Erythroblast (primary cell): ENCODE results near the gene PKDCC.
"Not testable (repeated sequence)": the region's sequence is repeated elsewhere in the genome, so short reads cannot be mapped to it uniquely, and the experiment has no call there.

Source experiments
- DNase-seq, 2 experiments: peaks; one replicate each; lab custom pipeline; 2025; lab: John Stamatoyannopoulos, UW
- GATA1 ChIP-seq: IDR thresholded peaks from 2 replicates; pipeline ENCODE4 v1.6.1; 2011; ENCODE audit warnings: low read depth, mild to moderate bottlenecking, control low read depth, low read length, moderate library complexity
- POLR2A ChIP-seq: IDR thresholded peaks from 2 replicates; pipeline ENCODE4 v1.6.1; 2011; ENCODE audit warnings: mild to moderate bottlenecking, low read length

Gene PKDCC

DNA sequence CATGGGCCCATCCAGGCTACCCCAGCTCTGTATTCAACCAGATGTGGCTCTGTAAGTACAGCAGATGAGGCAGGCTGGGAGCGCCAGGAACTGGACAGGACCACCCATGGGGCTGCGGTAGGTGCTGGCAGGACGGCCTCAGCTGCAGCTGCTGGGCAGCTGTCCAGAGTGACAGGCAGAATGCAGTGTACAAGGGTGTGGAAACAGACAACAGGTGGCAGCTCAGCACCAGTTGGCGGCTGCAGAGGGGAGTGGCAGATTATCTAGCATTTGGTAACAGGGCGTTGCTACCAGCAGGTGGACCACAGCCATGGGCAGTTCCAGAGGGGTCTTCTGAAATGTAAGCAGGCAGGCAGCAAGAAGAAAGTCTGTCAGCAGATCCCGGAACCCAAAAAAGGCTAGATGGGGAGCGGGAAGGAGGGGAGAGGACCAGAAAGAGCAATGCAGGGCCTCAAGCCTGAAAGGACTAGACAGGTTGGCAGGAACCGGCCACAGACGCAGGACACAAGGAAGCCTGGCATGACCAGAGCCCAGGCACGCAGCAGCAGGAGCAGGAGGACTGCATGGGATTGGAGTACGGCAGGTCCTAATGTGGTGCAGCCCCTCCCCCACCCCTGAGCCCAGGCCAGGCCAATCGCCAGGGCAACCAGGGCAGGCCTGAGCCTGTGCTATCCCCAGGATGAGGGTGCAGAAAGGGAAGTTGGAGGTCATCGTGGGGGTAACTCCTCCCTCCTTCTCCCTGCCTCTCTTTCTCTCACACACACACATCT is 24.7 kb downstream of the PKDCC start:
- no peak for DNase-seq

DNA sequence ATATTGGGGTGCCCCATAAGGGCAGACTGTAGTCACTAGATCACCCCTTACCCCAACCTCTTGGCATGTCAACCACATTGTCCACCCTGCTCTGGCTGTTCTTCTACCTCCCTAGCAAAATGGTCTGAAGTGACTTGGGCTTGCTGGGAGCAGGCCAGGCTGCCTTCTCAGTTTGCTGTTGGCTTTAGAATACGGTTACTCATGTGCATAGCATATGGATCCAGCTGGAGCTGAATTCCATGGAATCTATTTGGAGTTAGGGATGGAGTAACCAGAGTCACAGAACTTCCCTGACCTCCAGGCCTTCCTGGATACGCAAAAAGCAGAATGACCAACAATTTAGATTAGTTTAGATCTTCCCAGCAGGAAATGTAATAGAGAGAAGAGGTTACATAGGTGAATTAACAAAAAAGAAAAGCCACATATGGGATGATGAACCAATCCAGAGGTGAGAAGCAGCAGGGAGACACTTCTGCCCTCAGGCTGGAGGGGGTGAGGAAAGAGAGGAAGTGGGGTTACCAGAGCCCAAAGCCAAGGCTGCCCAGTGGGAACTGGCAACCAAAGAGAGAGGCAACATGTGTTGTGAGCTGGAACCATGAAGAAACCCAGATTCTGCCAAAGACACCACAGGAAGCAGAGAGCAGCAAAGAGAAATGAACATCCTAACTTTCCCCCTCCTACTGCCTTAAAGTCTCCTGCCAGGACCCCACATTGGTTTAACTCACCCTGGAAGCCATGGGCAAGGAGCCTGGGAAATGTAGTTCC is 26.1 kb downstream of the PKDCC start:
- DNase-seq: no peak
- TF ChIP-seq GATA1 (no peak), POLR2A (no peak)

More for the DNA sequence above, 24.7 kb downstream of the PKDCC start:
- no peak for TF ChIP-seq GATA1

DNA sequence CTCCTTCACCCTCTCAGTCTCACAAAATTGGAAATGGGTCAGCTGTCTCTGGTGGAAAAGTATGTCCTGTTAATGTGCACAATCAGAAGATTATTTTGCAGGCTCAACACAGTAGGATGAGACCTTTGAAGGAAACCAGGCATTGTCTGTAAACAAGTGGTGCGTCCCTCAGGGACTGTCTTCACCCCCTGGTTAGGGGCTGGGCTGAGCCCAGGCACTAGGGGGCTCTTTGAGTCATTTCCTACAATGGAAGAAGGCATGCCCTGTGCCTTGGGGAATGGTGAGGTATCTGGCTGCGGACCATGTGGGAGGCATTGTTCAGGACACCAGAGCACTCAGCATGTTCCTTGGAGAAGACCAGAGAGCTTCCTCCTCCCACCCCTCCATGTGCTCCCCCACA is 26.8 kb downstream of the PKDCC start:
- TF ChIP-seq POLR2A (no peak), GATA1 (no peak)
- DNase-seq: no peak

DNA sequence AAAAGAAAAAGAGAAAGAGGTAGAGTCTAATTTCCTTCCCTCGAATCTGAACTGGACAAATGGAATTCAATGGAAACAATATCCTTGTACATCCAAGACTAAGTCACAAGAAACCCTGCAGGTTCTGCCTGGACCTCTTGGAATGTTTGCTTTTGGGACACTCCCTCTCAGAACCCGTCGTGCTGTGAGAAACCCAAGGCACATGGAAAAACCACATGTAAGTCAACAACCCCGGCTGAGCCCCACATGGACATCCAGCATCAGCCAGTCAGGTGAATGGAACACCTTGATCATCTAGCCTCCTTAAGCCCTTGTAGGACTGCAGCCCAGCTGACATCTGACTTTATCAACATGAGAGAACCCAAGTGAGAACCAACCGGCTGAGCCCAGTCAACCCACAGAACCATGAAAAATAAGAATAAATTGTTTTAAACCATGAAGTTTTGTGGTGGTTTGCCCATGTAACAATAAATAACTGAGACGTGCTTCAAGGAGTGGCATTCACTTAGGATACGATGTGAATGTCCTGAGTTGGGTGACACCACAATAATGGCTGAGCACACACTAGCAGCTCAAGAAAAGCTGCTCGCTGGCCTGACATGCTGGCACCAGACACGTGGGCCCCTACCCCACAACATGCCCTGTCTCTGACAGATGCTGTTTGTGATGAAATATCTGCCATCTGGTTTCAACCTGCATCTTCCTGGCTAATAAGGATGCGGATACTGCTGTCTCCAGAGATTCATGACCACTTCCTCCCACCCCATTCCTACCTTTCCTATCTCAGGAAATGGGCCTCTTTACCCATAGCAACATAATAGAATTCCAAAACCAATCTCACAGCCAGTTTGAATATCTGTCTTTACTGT is 28.8 kb downstream of the PKDCC start:
- DNase-seq: no peak
- no peak for TF ChIP-seq POLR2A
- TF ChIP-seq GATA1: no peak

DNA sequence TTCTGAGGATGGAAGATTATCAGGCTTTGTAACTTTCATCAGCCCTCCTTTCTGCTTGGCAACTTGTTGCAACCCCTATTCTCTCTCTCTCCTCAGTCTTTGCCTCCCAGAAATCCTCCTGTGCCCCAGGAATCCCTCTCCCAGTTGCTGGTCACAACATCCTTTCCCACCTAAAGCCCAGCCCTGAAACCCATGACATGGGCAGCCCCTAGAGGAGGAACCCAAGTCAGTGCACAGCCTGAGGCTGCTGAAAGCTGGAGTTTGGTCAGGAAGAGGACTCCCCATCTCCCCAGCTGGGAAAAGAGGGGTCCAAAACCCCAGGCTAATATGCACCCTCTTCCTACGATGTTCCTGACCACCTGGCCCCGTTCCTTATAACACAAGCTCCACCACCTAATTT is 29.5 kb downstream of the PKDCC start:
- DNase-seq: no peak
- TF ChIP-seq POLR2A (no peak), GATA1 (no peak)

DNA sequence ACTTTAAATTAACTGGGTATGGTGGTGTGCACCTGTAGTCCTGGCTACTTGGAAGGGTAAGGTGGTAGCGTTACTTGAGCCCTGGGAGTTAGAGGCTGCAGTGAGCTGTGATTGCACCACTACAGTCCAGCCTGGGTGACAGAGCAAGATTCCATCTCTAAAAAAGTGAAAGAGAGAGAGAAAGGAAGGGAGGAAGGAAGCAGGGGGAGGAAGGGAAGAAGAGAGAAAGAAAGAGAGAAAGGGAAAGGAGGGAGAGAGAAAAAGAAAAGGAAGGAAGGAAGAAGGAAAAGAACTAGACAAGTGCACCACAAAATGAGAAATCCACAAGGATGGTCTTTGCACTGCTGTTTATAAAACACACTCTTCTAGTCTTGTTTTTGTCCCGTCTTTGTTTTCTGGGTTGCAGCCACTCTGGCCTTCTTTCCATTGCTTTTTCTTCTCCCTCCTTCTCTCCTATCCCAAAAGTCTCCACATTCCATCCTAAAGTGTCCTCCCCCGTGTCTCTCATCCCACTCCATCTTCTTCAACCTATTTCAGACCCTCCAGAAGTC is 32.0 kb downstream of the PKDCC start:
- no peak for DNase-seq
- no peak for TF ChIP-seq POLR2A
- no peak for TF ChIP-seq GATA1

DNA sequence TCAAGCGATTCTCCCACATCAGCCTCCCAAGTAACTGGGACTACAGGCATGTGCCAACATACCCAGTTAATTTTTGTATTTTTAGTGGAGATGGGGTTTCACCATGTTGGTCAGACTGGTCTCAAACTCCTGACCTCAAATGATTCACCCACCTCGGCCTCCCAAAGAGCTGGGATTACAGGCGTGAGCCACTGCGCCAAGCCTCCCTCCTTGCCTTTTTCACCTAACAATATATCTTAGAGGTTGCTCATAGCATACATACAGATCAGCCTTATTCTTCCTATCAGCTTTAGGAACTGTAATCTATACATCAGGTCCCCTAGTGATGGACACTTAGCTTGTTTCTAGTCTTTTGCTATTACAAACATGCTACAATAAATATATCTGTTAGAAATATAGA is 33.3 kb downstream of the PKDCC start:
- not testable (repeated sequence) for DNase-seq

DNA sequence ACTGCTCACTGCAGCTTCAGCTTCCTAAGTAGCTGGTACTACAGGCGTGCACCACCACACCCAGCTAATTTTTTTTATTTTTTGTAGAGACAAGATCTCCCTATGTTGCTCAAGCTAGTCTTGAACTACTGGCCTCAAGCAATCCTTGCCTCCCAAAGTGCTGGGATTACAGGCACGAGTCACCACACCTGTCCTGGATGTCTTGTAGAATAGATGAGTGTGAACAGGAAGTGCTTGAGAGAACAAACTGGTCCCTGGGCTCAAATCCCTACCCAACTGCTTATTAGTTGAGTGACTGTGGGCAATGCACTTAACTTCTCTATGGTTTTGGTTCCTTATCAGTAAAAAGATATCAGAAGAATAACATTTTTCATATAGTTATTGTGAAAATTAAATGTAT is 34.2 kb downstream of the PKDCC start:
- no peak for TF ChIP-seq GATA1
- TF ChIP-seq POLR2A: no peak
- no peak for DNase-seq

DNA sequence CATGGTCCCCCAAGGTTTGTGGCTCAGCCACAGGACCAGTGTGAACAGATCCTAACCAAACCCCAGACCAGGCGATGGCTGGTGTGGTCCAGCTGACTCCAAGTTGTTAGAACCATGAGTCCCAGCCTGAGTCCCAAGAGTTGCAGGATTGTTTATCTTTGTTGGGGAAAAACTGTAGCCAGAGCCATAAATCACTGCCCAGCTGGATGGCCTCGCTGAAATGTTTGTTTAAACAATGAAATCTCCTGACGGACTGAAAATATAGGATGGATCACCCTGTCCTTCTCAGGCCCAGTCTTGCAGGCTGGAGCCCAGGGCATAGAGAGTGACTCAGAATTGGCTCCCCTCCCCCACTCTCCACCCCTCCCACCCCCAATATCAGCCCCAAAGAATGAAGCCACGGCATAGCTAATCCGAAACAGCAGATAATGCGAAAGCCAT is 36.4 kb downstream of the PKDCC start:
- no peak for DNase-seq

DNA sequence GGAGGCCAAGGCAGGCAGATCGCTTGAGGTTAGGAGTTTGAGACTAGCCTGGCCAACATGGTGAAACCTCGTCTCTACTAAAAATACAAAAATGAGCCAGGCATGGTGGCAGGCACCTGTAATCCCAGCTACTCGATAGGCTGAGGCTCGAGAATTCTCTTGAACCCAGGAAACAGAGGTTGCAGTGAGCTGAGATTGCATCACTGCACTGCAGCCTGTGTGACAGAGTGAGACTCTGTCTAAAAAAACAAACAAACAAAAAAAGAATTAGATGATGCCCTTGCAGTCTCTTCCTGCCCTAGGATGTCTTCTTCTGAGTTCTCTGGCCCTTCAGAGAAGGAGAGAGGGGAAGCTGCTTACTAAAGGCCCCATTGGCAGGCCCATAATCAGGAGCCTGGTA is 37.2 kb downstream of the PKDCC start:
- DNase-seq: not testable (repeated sequence)

More for the DNA sequence above, 36.4 kb downstream of the PKDCC start:
- no peak for TF ChIP-seq GATA1
- TF ChIP-seq POLR2A: no peak

DNA sequence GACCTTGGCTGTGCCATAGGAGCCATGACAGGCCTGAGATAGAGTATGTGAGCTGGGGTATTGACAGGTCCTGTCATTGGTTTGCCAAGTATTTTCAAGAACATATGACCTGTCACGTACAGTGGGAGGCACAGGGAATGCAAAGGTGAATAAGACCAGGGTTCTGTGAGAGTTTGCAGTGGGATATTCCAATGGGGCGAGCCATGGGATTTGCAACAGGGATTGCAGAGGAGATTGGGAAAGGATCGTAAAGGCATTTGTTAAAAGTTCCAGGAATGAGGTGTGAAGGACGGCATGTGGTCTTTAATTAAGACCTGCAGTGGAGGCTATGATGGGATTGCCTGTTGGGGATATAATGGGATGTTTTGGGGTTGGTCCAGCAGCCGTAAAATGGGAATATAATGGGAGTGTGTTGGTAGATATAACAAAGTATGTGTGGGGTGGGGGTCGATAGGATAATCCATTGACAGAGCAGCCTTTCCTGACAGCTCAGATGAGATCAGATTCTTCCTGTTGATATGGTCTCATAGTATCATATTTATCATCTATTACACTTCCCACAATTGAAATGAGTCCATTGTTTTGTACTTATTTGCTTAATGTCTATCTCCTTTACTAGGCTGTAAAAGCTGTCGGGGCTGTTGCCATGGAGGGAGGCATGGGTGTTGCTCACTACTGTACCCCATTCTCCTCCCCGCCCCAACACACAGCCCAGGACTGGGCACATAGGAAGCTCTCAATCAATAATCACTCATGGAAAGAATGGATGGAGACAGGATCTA is 38.1 kb downstream of the PKDCC start:
- DNase-seq: no peak
- TF ChIP-seq GATA1 (no peak), POLR2A (no peak)

DNA sequence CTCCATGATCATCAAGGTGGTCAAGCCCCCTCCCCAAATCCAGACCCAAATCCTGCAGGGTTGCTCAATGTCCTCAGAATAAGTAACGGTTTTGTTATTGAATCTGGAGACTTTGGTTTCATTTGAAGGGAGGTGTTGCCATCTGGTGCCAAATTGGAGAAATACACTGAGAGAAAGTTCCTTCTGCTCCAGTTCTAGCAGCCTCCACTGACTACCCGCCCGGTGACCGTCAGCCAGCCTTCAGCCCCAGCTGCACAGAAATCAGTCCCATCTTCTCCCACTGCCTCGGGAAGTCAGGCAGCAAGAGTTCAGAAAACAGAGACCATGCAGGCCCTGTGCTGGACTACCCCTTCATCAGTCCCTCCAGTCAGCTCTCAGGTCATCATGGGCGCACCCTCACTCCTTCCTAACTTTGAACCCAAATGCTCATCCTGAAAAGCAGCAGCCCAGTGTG is 38.7 kb downstream of the PKDCC start:
- no peak for TF ChIP-seq GATA1
- no peak for TF ChIP-seq POLR2A
- DNase-seq: peak; percentile 48 to 73
